ENCODE results near the gene FARP1.

DNA sequence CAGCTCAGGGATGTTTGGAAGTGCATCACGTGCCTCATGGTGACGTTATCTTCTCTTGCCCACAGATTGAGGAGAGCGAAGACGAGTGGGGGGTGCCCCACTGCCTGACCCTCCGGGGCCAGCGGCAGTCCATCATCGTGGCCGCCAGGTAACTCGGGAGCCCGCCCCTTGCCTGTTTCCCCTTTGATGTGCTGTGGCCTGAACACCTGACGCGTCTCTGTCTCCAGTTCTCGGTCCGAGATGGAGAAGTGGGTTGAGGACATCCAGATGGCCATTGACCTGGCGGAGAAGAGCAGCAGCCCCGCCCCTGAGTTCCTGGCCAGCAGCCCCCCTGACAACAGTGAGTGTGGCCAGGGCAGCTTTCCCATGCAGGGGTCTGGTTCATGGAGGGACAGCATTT is 297.0 kb downstream of the FARP1 start:
- TF ChIP-seq, protein P1, sequence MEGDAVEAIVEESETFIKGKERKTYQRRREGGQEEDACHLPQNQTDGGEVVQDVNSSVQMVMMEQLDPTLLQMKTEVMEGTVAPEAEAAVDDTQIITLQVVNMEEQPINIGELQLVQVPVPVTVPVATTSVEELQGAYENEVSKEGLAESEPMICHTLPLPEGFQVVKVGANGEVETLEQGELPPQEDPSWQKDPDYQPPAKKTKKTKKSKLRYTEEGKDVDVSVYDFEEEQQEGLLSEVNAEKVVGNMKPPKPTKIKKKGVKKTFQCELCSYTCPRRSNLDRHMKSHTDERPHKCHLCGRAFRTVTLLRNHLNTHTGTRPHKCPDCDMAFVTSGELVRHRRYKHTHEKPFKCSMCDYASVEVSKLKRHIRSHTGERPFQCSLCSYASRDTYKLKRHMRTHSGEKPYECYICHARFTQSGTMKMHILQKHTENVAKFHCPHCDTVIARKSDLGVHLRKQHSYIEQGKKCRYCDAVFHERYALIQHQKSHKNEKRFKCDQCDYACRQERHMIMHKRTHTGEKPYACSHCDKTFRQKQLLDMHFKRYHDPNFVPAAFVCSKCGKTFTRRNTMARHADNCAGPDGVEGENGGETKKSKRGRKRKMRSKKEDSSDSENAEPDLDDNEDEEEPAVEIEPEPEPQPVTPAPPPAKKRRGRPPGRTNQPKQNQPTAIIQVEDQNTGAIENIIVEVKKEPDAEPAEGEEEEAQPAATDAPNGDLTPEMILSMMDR (IDR thresholded peaks at IDR 0.05; ENCODE audit: insufficient read depth, low read length, poor library complexity, severe bottlenecking) = no peak
- TF ChIP-seq EZH2phosphoT487 (conservative IDR thresholded peaks at IDR 0.05; ENCODE audit: low read length) = no peak

All from SU-DHL-6 (cell line).